Liver (tissue), 9 donors: ENCODE data around the gene OOSP3. TPM values are rescaled to one million over a fixed set of nuclear protein-coding genes. Genes with fewer than 3 reads are reported as not detected.

ENCODE experiments used
- DNase-seq: peaks from one replicate; pipeline ENCODE4 v3.0.0-alpha.2; 2017; ENCODE audit warnings: low spot score
- H3K27ac ChIP-seq, 2 donors: one replicate each; pipeline ENCODE4 v1.7.0; 2013; ENCODE audit warnings: inconsistent platforms in 2 of 2, low read length in 2 of 2, control low read depth in 1 of 2, low read depth in 1 of 2, mild to moderate bottlenecking in 1 of 2
- H3K27me3 ChIP-seq, 4 donors: one replicate each; pipeline versions ENCODE4 v1.6.1 to v1.7.0; 2013; ENCODE audit warnings: low read length in 3 of 4, inconsistent platforms in 1 of 4, mild to moderate bottlenecking in 1 of 4, moderate library complexity in 1 of 4; ENCODE audit not compliant: control insufficient read depth in 4 of 4, insufficient read depth in 4 of 4
- H3K36me3 ChIP-seq, 4 donors: one replicate each; pipeline versions ENCODE4 v1.6.1 to v1.7.0; 2013; ENCODE audit warnings: low read length in 3 of 4, mild to moderate bottlenecking in 3 of 4, low read depth in 1 of 4, moderate library complexity in 1 of 4; ENCODE audit not compliant: control insufficient read depth in 4 of 4, insufficient read depth in 3 of 4
- H3K4me1 ChIP-seq, 4 donors: one replicate each; pipeline versions ENCODE4 v1.6.1 to v1.7.0; 2013; ENCODE audit warnings: low read length in 3 of 4, mild to moderate bottlenecking in 3 of 4, moderate library complexity in 1 of 4; ENCODE audit not compliant: control insufficient read depth in 4 of 4, insufficient read depth in 4 of 4
- H3K4me3 ChIP-seq, 3 donors: one replicate each; pipeline versions ENCODE4 v1.6.1 to v1.7.0; 2013; ENCODE audit warnings: low read length in 3 of 3, control low read depth in 1 of 3, low read depth in 1 of 3, mild to moderate bottlenecking in 1 of 3
- H3K9ac ChIP-seq, 2 donors: one replicate each; pipeline ENCODE4 v1.7.0; 2013; ENCODE audit warnings: low read length in 2 of 2, mild to moderate bottlenecking in 2 of 2, moderate library complexity in 2 of 2, control low read depth in 1 of 2, low read depth in 1 of 2
- H3K9me3 ChIP-seq, 4 donors: one replicate each; pipeline versions ENCODE4 v1.6.1 to v1.7.0; 2013; ENCODE audit warnings: low read length in 3 of 4; ENCODE audit not compliant: control insufficient read depth in 4 of 4
- EGR1 ChIP-seq, 2 donors: IDR thresholded peaks; 2 replicates each; pipeline ENCODE4 v1.6.1; 2016 to 2018; ENCODE audit warnings: antibody characterized with exemption in 2 of 2, low read depth in 2 of 2
- FOXA1 ChIP-seq: IDR thresholded peaks from 2 replicates; pipeline ENCODE4 v1.6.1; 2016; ENCODE audit warnings: antibody characterized with exemption
- FOXA2 ChIP-seq: IDR thresholded peaks from 2 replicates; pipeline ENCODE4 v1.6.1; 2016; ENCODE audit warnings: antibody characterized with exemption
- GABPA ChIP-seq, 2 donors: IDR thresholded peaks in 1 of 2; conservative IDR thresholded peaks in 1 of 2; 2 replicates each; pipeline ENCODE4 v1.6.1; 2016; ENCODE audit warnings: antibody characterized with exemption in 2 of 2, mild to moderate bottlenecking in 1 of 2, moderate library complexity in 1 of 2
- HNF4A ChIP-seq, 2 donors: conservative IDR thresholded peaks; 2 replicates each; pipeline ENCODE4 v1.6.1; 2016; ENCODE audit warnings: antibody characterized with exemption in 2 of 2, mild to moderate bottlenecking in 2 of 2
- HNF4G ChIP-seq: IDR thresholded peaks from 2 replicates; pipeline ENCODE4 v1.6.1; 2016; ENCODE audit warnings: antibody characterized with exemption
- JUND ChIP-seq, 2 donors: IDR thresholded peaks; 2 replicates each; pipeline ENCODE4 v1.6.1; 2016; ENCODE audit warnings: antibody characterized with exemption in 2 of 2
- NR2F2 ChIP-seq: IDR thresholded peaks from 2 replicates; pipeline ENCODE4 v1.6.1; 2016; ENCODE audit warnings: antibody characterized with exemption
- RAD21 ChIP-seq, 2 donors: IDR thresholded peaks; 2 replicates each; pipeline ENCODE4 v1.6.1; 2016; ENCODE audit warnings: antibody characterized with exemption in 2 of 2, mild to moderate bottlenecking in 2 of 2
- RXRA ChIP-seq, 2 donors: IDR thresholded peaks; 2 replicates each; pipeline ENCODE4 v1.6.1; 2017 to 2018; ENCODE audit warnings: antibody characterized with exemption in 2 of 2, mild to moderate bottlenecking in 1 of 2
- SP1 ChIP-seq: IDR thresholded peaks from 2 replicates; pipeline ENCODE4 v1.6.1; 2018; ENCODE audit warnings: antibody characterized with exemption, mild to moderate bottlenecking
- TAF1 ChIP-seq: conservative IDR thresholded peaks from 2 replicates; pipeline ENCODE4 v1.6.1; 2016; ENCODE audit warnings: antibody characterized with exemption, mild to moderate bottlenecking
- YY1 ChIP-seq: IDR thresholded peaks from 2 replicates; pipeline ENCODE4 v1.6.1; 2016; ENCODE audit warnings: antibody characterized with exemption, mild to moderate bottlenecking
- WGBS: extraction: QIAGEN DNeasy Blood & Tissue Kit; methylation state at CpG from one replicate; pipeline ENCODE4 v1.1.7; 2013; 5-methylcytosine and 5-hydroxymethylcytosine counted together
- polyA plus RNA-seq, 2 donors: library from polyadenylated mRNA; stranded (reverse) in 1 of 2; unstranded in 1 of 2; fragments of 200-250 nt in 1 of 2; fragments of >200 nt in 1 of 2; fragmentation: Nextera tagmentation in 1 of 2; extraction: Ambion mirVana in 1 of 2; gene quantifications; one replicate each; pipeline versions ENCODE4 v1.2.1 to v1.2.3, GENCODE V29; 2013 to 2015
- total RNA-seq, 2 donors: library from RNA; depleted of rRNA; stranded (reverse); fragments of >200 nt; gene quantifications; one replicate each; pipeline ENCODE4 v1.2.3, GENCODE V29; 2014
- TF ChIP-seq, protein P1 (sequence below): IDR thresholded peaks from 2 replicates; pipeline ENCODE4 v1.6.1; 2016; ENCODE audit warnings: antibody characterized with exemption, mild to moderate bottlenecking
- TF ChIP-seq, protein P2 (sequence below): IDR thresholded peaks from 2 replicates; pipeline ENCODE4 v1.6.1; 2016; ENCODE audit warnings: antibody characterized with exemption
- TF ChIP-seq, protein P3 (sequence below): fragments of 150-350 bp; IDR thresholded peaks from 2 replicates; pipeline ENCODE4 v1.5.1; 2017; ENCODE audit warnings: improper control_type of control experiment, low read depth, low read length; ENCODE audit not compliant: missing input control
- TF ChIP-seq, protein P4 (sequence below): IDR thresholded peaks from 2 replicates; pipeline ENCODE4 v1.6.1; 2016; ENCODE audit warnings: antibody characterized with exemption
- TF ChIP-seq, protein P5 (sequence below): IDR thresholded peaks from 2 replicates; pipeline ENCODE4 v1.6.1; 2016; ENCODE audit warnings: antibody characterized with exemption
- donor health status: healthy.
- donor health status: healthy.
- donor health status: healthy.
- donor health status: healthy.
- donor health status: healthy.

OOSP3 gene
- total and polyA plus RNA-seq, 4 donors = not detected

DNA sequence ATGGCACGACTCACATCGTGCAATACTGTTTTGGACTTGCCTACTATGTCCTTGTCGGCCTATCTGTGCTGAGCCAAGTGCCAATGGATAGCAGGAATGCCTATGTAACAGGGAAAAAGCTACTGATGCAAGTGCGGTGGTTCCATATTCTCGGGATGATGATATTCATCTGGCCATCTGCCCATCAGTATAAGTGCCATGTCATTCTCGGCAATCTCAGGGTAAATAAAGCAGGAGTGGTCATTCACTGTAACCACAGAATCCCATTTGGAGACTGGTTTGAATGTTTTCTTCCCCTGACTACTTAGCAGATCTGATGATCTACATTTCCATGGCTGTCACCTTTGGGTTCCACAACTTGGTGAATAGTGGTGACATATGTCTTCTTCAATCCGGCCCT is 20.1 kb downstream of the OOSP3 start:
- Histone ChIP-seq H3K9me3 (peaks cover 0 to 7% (median 0%) of the 10 kb centered on the region in 4 donors), H3K27ac (no peak overlapping the region), H3K4me3 (no peak overlapping the region), H3K9ac (no peak overlapping the region), H3K36me3 (no peaks in the 10 kb centered on the region), H3K4me1 (no peaks in the 10 kb centered on the region), H3K27me3 (no peaks in the 10 kb centered on the region)
- TF ChIP-seq YY1 (no peak), GABPA (IDR thresholded peaks at IDR 0.05 in 1 of 2, conservative IDR thresholded peaks at IDR 0.05 in 1 of 2) (no peak), SP1 (no peak), RAD21 (IDR thresholded peaks at IDR 0.05) (no peak), FOXA1 (no peak)
- TF ChIP-seq, protein P1, sequence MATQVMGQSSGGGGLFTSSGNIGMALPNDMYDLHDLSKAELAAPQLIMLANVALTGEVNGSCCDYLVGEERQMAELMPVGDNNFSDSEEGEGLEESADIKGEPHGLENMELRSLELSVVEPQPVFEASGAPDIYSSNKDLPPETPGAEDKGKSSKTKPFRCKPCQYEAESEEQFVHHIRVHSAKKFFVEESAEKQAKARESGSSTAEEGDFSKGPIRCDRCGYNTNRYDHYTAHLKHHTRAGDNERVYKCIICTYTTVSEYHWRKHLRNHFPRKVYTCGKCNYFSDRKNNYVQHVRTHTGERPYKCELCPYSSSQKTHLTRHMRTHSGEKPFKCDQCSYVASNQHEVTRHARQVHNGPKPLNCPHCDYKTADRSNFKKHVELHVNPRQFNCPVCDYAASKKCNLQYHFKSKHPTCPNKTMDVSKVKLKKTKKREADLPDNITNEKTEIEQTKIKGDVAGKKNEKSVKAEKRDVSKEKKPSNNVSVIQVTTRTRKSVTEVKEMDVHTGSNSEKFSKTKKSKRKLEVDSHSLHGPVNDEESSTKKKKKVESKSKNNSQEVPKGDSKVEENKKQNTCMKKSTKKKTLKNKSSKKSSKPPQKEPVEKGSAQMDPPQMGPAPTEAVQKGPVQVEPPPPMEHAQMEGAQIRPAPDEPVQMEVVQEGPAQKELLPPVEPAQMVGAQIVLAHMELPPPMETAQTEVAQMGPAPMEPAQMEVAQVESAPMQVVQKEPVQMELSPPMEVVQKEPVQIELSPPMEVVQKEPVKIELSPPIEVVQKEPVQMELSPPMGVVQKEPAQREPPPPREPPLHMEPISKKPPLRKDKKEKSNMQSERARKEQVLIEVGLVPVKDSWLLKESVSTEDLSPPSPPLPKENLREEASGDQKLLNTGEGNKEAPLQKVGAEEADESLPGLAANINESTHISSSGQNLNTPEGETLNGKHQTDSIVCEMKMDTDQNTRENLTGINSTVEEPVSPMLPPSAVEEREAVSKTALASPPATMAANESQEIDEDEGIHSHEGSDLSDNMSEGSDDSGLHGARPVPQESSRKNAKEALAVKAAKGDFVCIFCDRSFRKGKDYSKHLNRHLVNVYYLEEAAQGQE = no peak
- TF ChIP-seq, protein P2, sequence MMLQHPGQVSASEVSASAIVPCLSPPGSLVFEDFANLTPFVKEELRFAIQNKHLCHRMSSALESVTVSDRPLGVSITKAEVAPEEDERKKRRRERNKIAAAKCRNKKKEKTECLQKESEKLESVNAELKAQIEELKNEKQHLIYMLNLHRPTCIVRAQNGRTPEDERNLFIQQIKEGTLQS = no peak
- TF ChIP-seq, protein P3, sequence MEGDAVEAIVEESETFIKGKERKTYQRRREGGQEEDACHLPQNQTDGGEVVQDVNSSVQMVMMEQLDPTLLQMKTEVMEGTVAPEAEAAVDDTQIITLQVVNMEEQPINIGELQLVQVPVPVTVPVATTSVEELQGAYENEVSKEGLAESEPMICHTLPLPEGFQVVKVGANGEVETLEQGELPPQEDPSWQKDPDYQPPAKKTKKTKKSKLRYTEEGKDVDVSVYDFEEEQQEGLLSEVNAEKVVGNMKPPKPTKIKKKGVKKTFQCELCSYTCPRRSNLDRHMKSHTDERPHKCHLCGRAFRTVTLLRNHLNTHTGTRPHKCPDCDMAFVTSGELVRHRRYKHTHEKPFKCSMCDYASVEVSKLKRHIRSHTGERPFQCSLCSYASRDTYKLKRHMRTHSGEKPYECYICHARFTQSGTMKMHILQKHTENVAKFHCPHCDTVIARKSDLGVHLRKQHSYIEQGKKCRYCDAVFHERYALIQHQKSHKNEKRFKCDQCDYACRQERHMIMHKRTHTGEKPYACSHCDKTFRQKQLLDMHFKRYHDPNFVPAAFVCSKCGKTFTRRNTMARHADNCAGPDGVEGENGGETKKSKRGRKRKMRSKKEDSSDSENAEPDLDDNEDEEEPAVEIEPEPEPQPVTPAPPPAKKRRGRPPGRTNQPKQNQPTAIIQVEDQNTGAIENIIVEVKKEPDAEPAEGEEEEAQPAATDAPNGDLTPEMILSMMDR = no peak
- DNase-seq = no peak
- 89% methylated on average over 7 of the region's 7 CpGs for WGBS

DNA sequence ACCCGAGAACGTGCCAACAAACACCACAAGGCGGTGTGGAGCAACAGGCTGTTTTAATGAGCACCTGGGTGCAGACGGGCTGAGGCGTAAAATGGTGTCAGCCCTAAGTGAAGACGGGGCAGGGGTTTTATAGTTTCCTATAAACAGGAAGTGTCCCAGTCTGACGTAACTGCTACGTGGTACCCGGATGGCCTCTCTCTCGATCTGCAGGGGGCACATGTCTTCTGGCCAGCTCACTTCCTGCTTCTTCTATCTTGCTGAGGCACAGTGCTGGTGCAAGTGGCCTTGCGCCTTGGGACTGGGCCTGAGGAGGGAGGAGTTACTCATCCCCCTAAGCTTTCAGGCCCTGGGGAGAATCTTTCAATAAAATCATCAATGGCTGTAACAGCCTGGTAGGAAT is 20.9 kb downstream of the OOSP3 start:
- Histone ChIP-seq H3K4me1 (no peaks in the 10 kb centered on the region), H3K27ac (no peak overlapping the region), H3K36me3 (no peaks in the 10 kb centered on the region), H3K27me3 (no peaks in the 10 kb centered on the region), H3K9ac (no peak overlapping the region), H3K4me3 (no peak overlapping the region), H3K9me3 (peaks cover 0 to 7% (median 0%) of the 10 kb centered on the region in 4 donors)
- 84% methylated on average over 11 of the region's 11 CpGs for WGBS
- TF ChIP-seq EGR1 (IDR thresholded peaks at IDR 0.05; ENCODE audit: low read depth in 2 of 2) = no peak
- TF ChIP-seq, protein P1 = no peak
- no peak for TF ChIP-seq HNF4A (conservative IDR thresholded peaks at IDR 0.05)
- TF ChIP-seq FOXA2 = no peak
- TF ChIP-seq TAF1 = no peak
- no peak for TF ChIP-seq RXRA (IDR thresholded peaks at IDR 0.05)
- no peak for TF ChIP-seq SP1
- no peak for TF ChIP-seq RAD21 (IDR thresholded peaks at IDR 0.05)
- TF ChIP-seq GABPA (IDR thresholded peaks at IDR 0.05 in 1 of 2, conservative IDR thresholded peaks at IDR 0.05 in 1 of 2) = no peak
- TF ChIP-seq, protein P3 = no peak
- TF ChIP-seq HNF4G = no peak
- TF ChIP-seq, protein P4, sequence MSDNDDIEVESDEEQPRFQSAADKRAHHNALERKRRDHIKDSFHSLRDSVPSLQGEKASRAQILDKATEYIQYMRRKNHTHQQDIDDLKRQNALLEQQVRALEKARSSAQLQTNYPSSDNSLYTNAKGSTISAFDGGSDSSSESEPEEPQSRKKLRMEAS = no peak
- TF ChIP-seq, protein P2 = no peak
- TF ChIP-seq, protein P5, sequence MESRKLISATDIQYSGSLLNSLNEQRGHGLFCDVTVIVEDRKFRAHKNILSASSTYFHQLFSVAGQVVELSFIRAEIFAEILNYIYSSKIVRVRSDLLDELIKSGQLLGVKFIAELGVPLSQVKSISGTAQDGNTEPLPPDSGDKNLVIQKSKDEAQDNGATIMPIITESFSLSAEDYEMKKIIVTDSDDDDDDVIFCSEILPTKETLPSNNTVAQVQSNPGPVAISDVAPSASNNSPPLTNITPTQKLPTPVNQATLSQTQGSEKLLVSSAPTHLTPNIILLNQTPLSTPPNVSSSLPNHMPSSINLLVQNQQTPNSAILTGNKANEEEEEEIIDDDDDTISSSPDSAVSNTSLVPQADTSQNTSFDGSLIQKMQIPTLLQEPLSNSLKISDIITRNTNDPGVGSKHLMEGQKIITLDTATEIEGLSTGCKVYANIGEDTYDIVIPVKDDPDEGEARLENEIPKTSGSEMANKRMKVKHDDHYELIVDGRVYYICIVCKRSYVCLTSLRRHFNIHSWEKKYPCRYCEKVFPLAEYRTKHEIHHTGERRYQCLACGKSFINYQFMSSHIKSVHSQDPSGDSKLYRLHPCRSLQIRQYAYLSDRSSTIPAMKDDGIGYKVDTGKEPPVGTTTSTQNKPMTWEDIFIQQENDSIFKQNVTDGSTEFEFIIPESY = no peak
- no peak for TF ChIP-seq FOXA1
- no peak for TF ChIP-seq NR2F2
- TF ChIP-seq YY1 = no peak
- no peak for TF ChIP-seq JUND (IDR thresholded peaks at IDR 0.05)
- no peak for DNase-seq
